ENCODE measurements around the gene HADHA. TPM values are rescaled to one million over a fixed set of nuclear protein-coding genes. Genes with fewer than 3 reads are reported as not detected.
A peak's percentile ranks its signal among the peaks of the same experiment; 100 is the strongest.

HADHA gene
- total RNA-seq, 3 donors from 2014 or later (not counting 1 experiment from before 2014, with no cell fraction given): 66.6 to 76.1 (median 68.9) TPM

DNA sequence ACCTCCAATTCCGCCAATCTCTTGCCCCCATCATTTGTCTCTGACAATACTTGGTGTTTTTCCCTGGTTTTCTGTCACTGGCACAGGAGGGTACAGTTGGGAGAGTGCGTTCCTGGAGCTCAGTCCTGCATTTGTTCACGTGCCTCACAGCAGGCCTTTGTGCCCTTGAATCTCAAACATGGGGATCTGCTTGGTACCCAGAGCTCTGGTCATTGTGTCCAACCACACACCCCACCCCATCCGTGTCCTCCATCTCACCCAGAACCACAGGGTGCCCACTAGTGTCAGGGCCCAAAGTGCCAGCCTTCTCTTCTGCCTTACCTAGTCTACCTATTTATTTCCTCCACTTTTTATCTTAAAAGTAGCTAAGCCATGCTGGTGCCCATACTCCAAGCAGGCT lies 55.3 kb downstream of the HADHA start:
- peaks cover 6 to 14% of the 10 kb centered on the region in 2 donors for H3K4me1 Mint-ChIP-seq
- peak overlapping the region; percentile 13 to 59 for H3K27ac Mint-ChIP-seq

DNA sequence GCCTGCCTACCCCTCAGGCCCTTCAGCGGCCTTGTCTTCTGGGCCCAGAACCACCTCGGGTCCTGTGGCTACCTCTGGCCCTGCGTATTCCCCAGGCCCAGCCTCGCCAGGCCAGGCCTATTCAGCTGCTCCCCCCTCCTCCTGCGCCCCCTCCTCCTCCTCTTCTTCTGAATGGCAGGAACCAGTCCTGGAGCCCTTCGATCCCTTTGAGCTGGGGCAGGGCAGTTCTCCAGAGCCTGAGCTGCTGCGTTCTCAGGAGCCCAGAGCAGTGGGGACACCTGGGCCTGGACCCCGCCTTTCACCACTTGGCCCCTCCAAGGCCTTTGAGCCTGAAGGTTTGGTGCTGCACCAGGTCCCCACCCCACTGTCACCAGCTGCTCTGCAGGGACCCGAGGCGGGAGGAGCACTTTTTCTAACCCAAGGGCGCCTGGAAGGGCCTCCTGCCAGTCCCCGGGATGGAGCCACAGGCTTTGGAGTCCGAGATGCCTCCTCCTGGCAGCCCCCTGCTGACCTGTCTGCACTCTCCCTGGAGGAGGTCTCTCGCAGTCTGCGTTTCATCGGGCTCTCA lies 56.8 kb downstream of the HADHA start:
- H3K27me3 Mint-ChIP-seq (ENCODE audit: low read depth in 2 of 2): no peaks in the 10 kb centered on the region
- peaks cover 7% of the 10 kb centered on the region for H3K36me3 Mint-ChIP-seq
- WGBS (ENCODE audit: insufficient coverage): 95% methylated on average over 16 of the region's 16 CpGs
- Histone ChIP-seq H3K4me1 (ENCODE audit: control insufficient read depth, insufficient read depth, low read length) (peaks cover 16% of the 10 kb centered on the region), H3K27ac (ENCODE audit: low read length) (no peak overlapping the region), H3K9me3 (ENCODE audit: control insufficient read depth, insufficient read depth, low read length) (no peaks in the 10 kb centered on the region), H3K27me3 (ENCODE audit: control insufficient read depth, insufficient read depth, low read length) (no peaks in the 10 kb centered on the region), H3K4me3 (ENCODE audit: low read length) (no peak overlapping the region), H3K36me3 (ENCODE audit: control insufficient read depth, insufficient read depth, low read length) (peaks cover 19% of the 10 kb centered on the region)
- no peaks in the 10 kb centered on the region for H3K9me3 Mint-ChIP-seq
- TF ChIP-seq, protein P1, sequence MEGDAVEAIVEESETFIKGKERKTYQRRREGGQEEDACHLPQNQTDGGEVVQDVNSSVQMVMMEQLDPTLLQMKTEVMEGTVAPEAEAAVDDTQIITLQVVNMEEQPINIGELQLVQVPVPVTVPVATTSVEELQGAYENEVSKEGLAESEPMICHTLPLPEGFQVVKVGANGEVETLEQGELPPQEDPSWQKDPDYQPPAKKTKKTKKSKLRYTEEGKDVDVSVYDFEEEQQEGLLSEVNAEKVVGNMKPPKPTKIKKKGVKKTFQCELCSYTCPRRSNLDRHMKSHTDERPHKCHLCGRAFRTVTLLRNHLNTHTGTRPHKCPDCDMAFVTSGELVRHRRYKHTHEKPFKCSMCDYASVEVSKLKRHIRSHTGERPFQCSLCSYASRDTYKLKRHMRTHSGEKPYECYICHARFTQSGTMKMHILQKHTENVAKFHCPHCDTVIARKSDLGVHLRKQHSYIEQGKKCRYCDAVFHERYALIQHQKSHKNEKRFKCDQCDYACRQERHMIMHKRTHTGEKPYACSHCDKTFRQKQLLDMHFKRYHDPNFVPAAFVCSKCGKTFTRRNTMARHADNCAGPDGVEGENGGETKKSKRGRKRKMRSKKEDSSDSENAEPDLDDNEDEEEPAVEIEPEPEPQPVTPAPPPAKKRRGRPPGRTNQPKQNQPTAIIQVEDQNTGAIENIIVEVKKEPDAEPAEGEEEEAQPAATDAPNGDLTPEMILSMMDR (IDR thresholded peaks at IDR 0.05): no peak
- H3K27ac Mint-ChIP-seq: peak overlapping the region in 1 of 2 donors; percentile 35
- no peak for DNase-seq
- no peak overlapping the region for H3K4me3 Mint-ChIP-seq
- no peak for ATAC-seq
- intact Hi-C loops (cut with micrococcal nuclease): loop anchor here (10.0 kb wide), 1 partner anchor 313 kb away; the partner anchor contains the start of gene ASXL2
- peaks cover 6 to 14% of the 10 kb centered on the region in 2 donors for H3K4me1 Mint-ChIP-seq

More for the DNA sequence above, 55.3 kb downstream of the HADHA start:
- Histone ChIP-seq H3K27me3 (ENCODE audit: control insufficient read depth, insufficient read depth, low read length) (no peaks in the 10 kb centered on the region), H3K9me3 (ENCODE audit: control insufficient read depth, insufficient read depth, low read length) (no peaks in the 10 kb centered on the region), H3K4me1 (ENCODE audit: control insufficient read depth, insufficient read depth, low read length) (peaks cover 13% of the 10 kb centered on the region), H3K27ac (ENCODE audit: low read length) (no peak overlapping the region), H3K36me3 (ENCODE audit: control insufficient read depth, insufficient read depth, low read length) (peaks cover 33% of the 10 kb centered on the region), H3K4me3 (ENCODE audit: low read length) (no peak overlapping the region)
- Mint-ChIP-seq H3K27me3 (ENCODE audit: low read depth in 2 of 2) (no peaks in the 10 kb centered on the region), H3K9me3 (no peaks in the 10 kb centered on the region), H3K36me3 (peaks cover 7% of the 10 kb centered on the region), H3K4me3 (no peak overlapping the region)
- WGBS (ENCODE audit: insufficient coverage): 92% methylated on average over 4 of the region's 4 CpGs
- DNase-seq (no peak), ATAC-seq (no peak)
- TF ChIP-seq, protein P1 (IDR thresholded peaks at IDR 0.05): no peak
- intact Hi-C loops (cut with micrococcal nuclease): loop anchor here (10.0 kb wide), 1 partner anchor 314 kb away; the partner anchor contains the start of gene ASXL2

DNA sequence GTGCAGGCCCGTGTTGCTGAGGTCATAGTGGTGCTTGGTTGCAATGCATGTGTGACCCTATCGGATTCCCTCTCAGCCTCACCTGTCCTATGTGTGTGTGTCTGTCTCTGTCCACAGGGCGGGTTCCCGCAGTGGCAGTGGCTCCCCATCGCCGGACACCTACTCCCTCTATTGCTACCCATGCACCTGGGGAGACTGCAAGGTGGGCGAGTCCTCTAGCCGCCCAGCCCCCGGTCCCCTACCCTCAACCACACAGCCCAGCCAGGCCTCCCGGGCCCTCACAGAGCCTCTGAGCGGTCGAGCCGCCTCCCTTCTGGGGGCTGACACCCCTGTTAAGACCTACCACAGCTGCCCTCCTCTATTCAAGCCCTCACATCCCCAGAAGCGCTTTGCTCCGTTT lies 57.3 kb downstream of the HADHA start:
- intact Hi-C loops (cut with micrococcal nuclease): loop anchor here (10.0 kb wide), 1 partner anchor 312 kb away; the partner anchor contains the start of gene ASXL2
- no peaks in the 10 kb centered on the region for H3K9me3 ChIP-seq (ENCODE audit: control insufficient read depth, insufficient read depth, low read length)
- H3K27me3 Mint-ChIP-seq (ENCODE audit: low read depth in 2 of 2): no peaks in the 10 kb centered on the region
- peaks cover 17% of the 10 kb centered on the region for H3K36me3 ChIP-seq (ENCODE audit: control insufficient read depth, insufficient read depth, low read length)
- 94% methylated on average over 15 of the region's 15 CpGs for WGBS (ENCODE audit: insufficient coverage)
- peak overlapping the region; percentile 37 for H3K4me3 Mint-ChIP-seq
- no peaks in the 10 kb centered on the region for H3K9me3 Mint-ChIP-seq
- H3K4me3 ChIP-seq (ENCODE audit: low read length): no peak overlapping the region
- no peaks in the 10 kb centered on the region for H3K27me3 ChIP-seq (ENCODE audit: control insufficient read depth, insufficient read depth, low read length)
- no peak for ATAC-seq
- no peak for DNase-seq
- peaks cover 16% of the 10 kb centered on the region for H3K4me1 ChIP-seq (ENCODE audit: control insufficient read depth, insufficient read depth, low read length)
- peak overlapping the region in 1 of 2 donors; percentile 35 for H3K27ac Mint-ChIP-seq
- TF ChIP-seq, protein P1 (IDR thresholded peaks at IDR 0.05): no peak
- H3K4me1 Mint-ChIP-seq: peaks cover 6 to 14% of the 10 kb centered on the region in 2 donors
- H3K27ac ChIP-seq (ENCODE audit: low read length): no peak overlapping the region
- peaks cover 7% of the 10 kb centered on the region for H3K36me3 Mint-ChIP-seq
